Endothelial cell of umbilical vein (primary cell): Measurements from ENCODE around the gene CEP128. TPM values are rescaled to one million over a fixed set of nuclear protein-coding genes. Genes with fewer than 3 reads are reported as not detected.

Source experiments
- BruUV-seq: library from RNA; stranded (reverse); fragments of 400-500 nt; replicated peaks from 2 replicates; lab custom pipeline; 2021; lab: Mats Ljungman, UMichigan
- CTCF ChIA-PET: fragments of 300-600, 350-600 bp; sonication (Branson Sonifier 250); formaldehyde crosslinking; loops from one replicate; lab custom pipeline; 2021; ENCODE audit warnings: antibody characterized with exemption, inconsistent platforms; lab: Charles Lee
- POLR2A ChIA-PET: fragments of 300-600, 350-600 bp; sonication (Branson Sonifier 250); formaldehyde crosslinking; loops from one replicate; lab custom pipeline; 2021; ENCODE audit warnings: antibody characterized with exemption, inconsistent platforms; lab: Charles Lee
- DNase-seq: peaks from one replicate; pipeline ENCODE4 v3.0.0-alpha.2; 2011; ENCODE audit warnings: low read depth, low spot score
- FAIRE-seq: peaks from 2 replicates; lab custom pipeline; 2011; peaks lifted over from hg19 to GRCh38; lab: Jason Lieb, UNC
- H2AFZ ChIP-seq: 2 replicates; pipeline ENCODE4 v1.6.0; 2012; ENCODE audit warnings: low read depth, low read length, control low read depth, inconsistent platforms
- H3K27ac ChIP-seq: 2 replicates; pipeline ENCODE4 v1.5.1; 2011; ENCODE audit warnings: low read depth, mild to moderate bottlenecking, control low read depth, low read length, moderate library complexity; ENCODE audit not compliant: insufficient read depth
- H3K27me3 ChIP-seq, 2 experiments: 2 replicates each; pipeline versions ENCODE4 v1.6.0 to v1.6.1; 2011; ENCODE audit warnings: low read length in 2 of 2, mixed read lengths in 1 of 2; ENCODE audit not compliant: control insufficient read depth in 2 of 2, insufficient read depth in 2 of 2
- H3K36me3 ChIP-seq, 2 experiments: 2 replicates in 1 of 2; 3 replicates in 1 of 2; pipeline ENCODE4 v1.5.1; 2011; ENCODE audit warnings: low read length in 2 of 2, mild to moderate bottlenecking in 1 of 2, moderate library complexity in 1 of 2; ENCODE audit not compliant: control insufficient read depth in 2 of 2, insufficient read depth in 2 of 2; ENCODE audit errors: extremely low read depth in 1 of 2
- H3K4me1 ChIP-seq: 3 replicates; pipeline ENCODE4 v1.5.1; 2011; ENCODE audit warnings: mild to moderate bottlenecking, low read length; ENCODE audit not compliant: control insufficient read depth, insufficient read depth; ENCODE audit errors: extremely low read depth
- H3K4me2 ChIP-seq: 2 replicates; pipeline ENCODE4 v1.6.1; 2011; ENCODE audit warnings: low read length, control low read depth, mixed read lengths; ENCODE audit not compliant: insufficient read depth
- H3K4me3 ChIP-seq, 3 experiments: fragments of 200-600 bp in 1 of 3; sonication (generic), shearing (Covaris generic) in 1 of 3; replicated peaks in 1 of 3; 2 replicates each; pipeline ENCODE4 v1.5.1; 2011 to 2016; ENCODE audit warnings: control low read depth in 3 of 3, low read length in 3 of 3, mild to moderate bottlenecking in 2 of 3, inconsistent platforms in 1 of 3, low read depth in 1 of 3, moderate library complexity in 1 of 3; ENCODE audit not compliant: insufficient read depth in 1 of 3
- H3K79me2 ChIP-seq: 2 replicates; pipeline ENCODE4 v1.6.0; 2012; ENCODE audit warnings: low read length, inconsistent platforms; ENCODE audit not compliant: control insufficient read depth, insufficient read depth
- H3K9ac ChIP-seq: replicated peaks from 2 replicates; pipeline ENCODE3; 2011; ENCODE audit warnings: low read length, control low read depth; ENCODE audit not compliant: insufficient read depth; ENCODE audit errors: extremely low read depth
- H3K9me1 ChIP-seq: replicated peaks from 3 replicates; pipeline ENCODE4 v1.6.0; 2011; ENCODE audit warnings: mild to moderate bottlenecking, low read length; ENCODE audit not compliant: control insufficient read depth, insufficient read depth; ENCODE audit errors: extremely low read depth
- H3K9me3 ChIP-seq: replicated peaks from 2 replicates; pipeline ENCODE4 v1.5.1; 2012; ENCODE audit warnings: low read length, inconsistent platforms; ENCODE audit not compliant: control insufficient read depth, insufficient read depth
- H4K20me1 ChIP-seq: replicated peaks from 2 replicates; pipeline ENCODE3; 2011; ENCODE audit warnings: mild to moderate bottlenecking, low read length; ENCODE audit not compliant: control insufficient read depth, insufficient read depth; ENCODE audit errors: extremely low read depth
- CTCF ChIP-seq, 2 donors: IDR thresholded peaks; 1 replicate in 1 of 2; 2 replicates in 1 of 2; pipeline ENCODE4 v1.5.1; 2011; ENCODE audit warnings: low read length in 2 of 2, mild to moderate bottlenecking in 2 of 2, moderate library complexity in 2 of 2, control low read depth in 1 of 2, inconsistent platforms in 1 of 2, low read depth in 1 of 2; ENCODE audit not compliant: insufficient read depth in 1 of 2; ENCODE audit errors: extremely low read depth in 1 of 2
- EZH2 ChIP-seq: IDR thresholded peaks from 2 replicates; pipeline ENCODE4 v1.6.1; 2012; ENCODE audit warnings: borderline replicate concordance, low read depth, mild to moderate bottlenecking, moderate library complexity, low read length, inconsistent platforms; ENCODE audit not compliant: severe bottlenecking
- FOS ChIP-seq: IDR thresholded peaks from 2 replicates; pipeline ENCODE4 v1.6.1; 2011; ENCODE audit warnings: mild to moderate bottlenecking, low read length, moderate library complexity, borderline replicate concordance; ENCODE audit not compliant: insufficient read depth
- GATA2 ChIP-seq: IDR thresholded peaks from 2 replicates; pipeline ENCODE4 v1.7.0; 2011; ENCODE audit warnings: low read depth, mild to moderate bottlenecking, moderate library complexity, mixed read lengths, low read length; ENCODE audit not compliant: insufficient read length, insufficient read depth
- JUN ChIP-seq: IDR thresholded peaks from 2 replicates; pipeline ENCODE4 v1.6.1; 2011; ENCODE audit warnings: borderline replicate concordance, low read depth; ENCODE audit not compliant: insufficient read length, insufficient read depth
- MYC ChIP-seq: IDR thresholded peaks from one replicate; pipeline ENCODE4 v1.6.1; 2011; ENCODE audit warnings: mild to moderate bottlenecking, low read depth, low read length
- POLR2A ChIP-seq: IDR thresholded peaks from 2 replicates; pipeline ENCODE4 v1.6.1; 2012; ENCODE audit warnings: low read depth, mild to moderate bottlenecking, control low read depth, low read length
- POLR2AphosphoS5 ChIP-seq: IDR thresholded peaks from 2 replicates; pipeline ENCODE4 v1.6.1; 2012; ENCODE audit warnings: low read depth, mild to moderate bottlenecking, control low read depth, low read length, moderate library complexity; ENCODE audit not compliant: insufficient read depth
- dilution Hi-C: fragments of 300-500 bp; cut with MboI; formaldehyde crosslinking; loops from one replicate; pipeline ENCODE4 v1.15.0; 2019; ENCODE audit warnings: low sequenced_read_pairs; ENCODE audit not compliant: extremely low pct_ligation_motif_present
- intact Hi-C: fragments of 100-400 bp; cut with micrococcal nuclease; formaldehyde crosslinking; loops from one replicate; pipeline ENCODE4 v1.10.0; 2022
- polyA plus RNA-seq, 4 experiments: library from polyadenylated mRNA; depleted of rRNA in 3 of 4; stranded (reverse) in 3 of 4; unstranded in 1 of 4; fragments of >200 nt; gene quantifications; 2 replicates each; pipeline versions ENCODE4 v1.2.1 to v1.2.3, GENCODE V29; 2011 to 2012; ENCODE audit warnings: missing spikeins in 1 of 4
- total RNA-seq: library from RNA; stranded (reverse); gene quantifications from 2 replicates; pipeline ENCODE4 v1.2.3, GENCODE V29; 2021
- TF ChIP-seq, protein P1 (sequence below): IDR thresholded peaks from 2 replicates; pipeline ENCODE4 v1.6.1; 2011; ENCODE audit not compliant: insufficient read depth, insufficient read length

The CEP128 gene
- total and polyA plus RNA-seq, 2 donors (not counting 3 experiments of a cell fraction or from before 2014, with no cell fraction given), result 0.91 to 23.7 TPM

DNA sequence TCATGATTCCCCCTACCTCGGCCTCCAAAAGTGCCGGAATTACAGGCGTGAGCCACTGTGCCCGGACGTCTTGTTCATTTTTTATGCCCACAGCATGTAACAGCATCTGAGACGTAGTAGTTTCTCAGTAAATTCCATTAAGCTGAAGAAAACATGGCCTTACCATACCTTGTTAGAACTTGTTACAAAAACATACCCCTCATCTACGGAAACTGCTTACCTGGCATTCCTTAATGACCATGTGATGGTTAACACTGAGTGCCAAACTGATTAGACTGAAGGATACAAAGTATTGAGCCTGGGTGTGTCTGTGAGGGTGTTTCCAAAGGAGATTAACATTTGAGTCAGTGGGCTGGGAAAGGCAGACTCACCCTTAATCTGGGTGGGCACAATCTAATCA lies 186.8 kb downstream of the CEP128 start:
- H3K9me1 ChIP-seq, result no peaks in the 10 kb centered on the region
- no peak for TF ChIP-seq POLR2A
- no peak for TF ChIP-seq FOS
- TF ChIP-seq, protein P1, sequence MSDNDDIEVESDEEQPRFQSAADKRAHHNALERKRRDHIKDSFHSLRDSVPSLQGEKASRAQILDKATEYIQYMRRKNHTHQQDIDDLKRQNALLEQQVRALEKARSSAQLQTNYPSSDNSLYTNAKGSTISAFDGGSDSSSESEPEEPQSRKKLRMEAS, result no peak
- no peak for TF ChIP-seq MYC
- TF ChIP-seq GATA2, result no peak
- no peak for TF ChIP-seq EZH2
- TF ChIP-seq CTCF (IDR thresholded peaks at IDR 0.05; ENCODE audit: extremely low read depth in 1 of 2, insufficient read depth in 1 of 2, low read depth in 1 of 2, low read length in 2 of 2), result no peak
- no peak for TF ChIP-seq JUN
- no peak for TF ChIP-seq POLR2AphosphoS5
- no peaks in the 10 kb centered on the region for H3K4me1 ChIP-seq
- no peak overlapping the region for H3K9ac ChIP-seq
- FAIRE-seq (no peak), DNase-seq (no peak)
- no peaks in the 10 kb centered on the region for H3K9me3 ChIP-seq
- dilution Hi-C loops (no loop called here), intact Hi-C loops (no loop called here)
- POLR2A ChIA-PET, result no interaction called here
- no peak overlapping the region for H3K4me2 ChIP-seq
- no peak overlapping the region for H3K27ac ChIP-seq
- H3K4me3 ChIP-seq, result no peak overlapping the region
- H3K27me3 ChIP-seq, result no peaks in the 10 kb centered on the region
- H3K79me2 ChIP-seq, result no peaks in the 10 kb centered on the region
- H4K20me1 ChIP-seq, result no peaks in the 10 kb centered on the region
- no peaks in the 10 kb centered on the region for H3K36me3 ChIP-seq
- CTCF ChIA-PET, result no interaction called here
- no TSS peak for BruUV-seq
- no peak overlapping the region for H2AFZ ChIP-seq
